HG03135 (cell line): Measurements from ENCODE around the gene COBL.

ENCODE experiments used
- ATAC-seq: cut with Tn5 transposase; IDR thresholded peaks from one replicate; pipeline ENCODE4 v1.9.1; 2021; ENCODE audit warnings: mild to moderate bottlenecking, moderate library complexity; ENCODE audit not compliant: unreplicated experiment

COBL gene

DNA sequence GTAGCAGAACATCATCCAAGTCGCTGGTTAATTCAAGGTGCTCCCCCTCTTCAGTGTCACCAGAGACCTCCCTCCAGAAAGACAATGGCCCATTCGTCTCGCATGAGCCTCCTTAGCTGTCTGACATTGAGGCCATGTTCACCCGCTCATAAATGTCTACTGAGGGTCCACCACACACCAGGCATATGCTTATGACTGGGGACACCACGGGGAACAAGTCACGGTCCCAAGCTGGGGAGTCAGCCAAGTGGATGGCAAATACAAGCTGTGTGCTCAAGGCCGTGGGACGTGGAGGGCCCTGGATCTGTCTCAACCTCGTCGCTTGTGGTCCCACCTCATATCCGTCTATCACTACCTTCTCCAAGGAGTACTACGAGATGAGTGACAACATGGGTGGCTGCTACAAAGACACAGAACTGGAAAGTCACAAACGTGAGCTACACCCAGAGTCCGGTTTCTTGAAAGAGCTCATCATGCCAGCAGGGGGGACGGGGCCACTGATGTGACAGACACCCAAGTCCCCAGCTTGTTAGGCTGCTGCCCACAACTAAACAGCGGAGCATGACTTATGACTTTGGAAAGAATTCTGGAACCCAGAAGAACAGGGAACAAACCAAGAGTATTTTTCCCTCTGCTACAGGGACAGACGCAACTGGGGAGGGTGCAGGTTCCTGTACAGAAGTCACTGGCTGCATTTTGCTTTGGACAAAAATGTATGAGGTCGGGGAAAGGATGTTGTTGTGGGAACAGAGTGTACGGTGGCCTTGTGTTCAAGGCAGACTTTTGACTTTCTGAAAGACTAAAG is 189.6 kb downstream of the COBL start:
- ATAC-seq, result no peak

DNA sequence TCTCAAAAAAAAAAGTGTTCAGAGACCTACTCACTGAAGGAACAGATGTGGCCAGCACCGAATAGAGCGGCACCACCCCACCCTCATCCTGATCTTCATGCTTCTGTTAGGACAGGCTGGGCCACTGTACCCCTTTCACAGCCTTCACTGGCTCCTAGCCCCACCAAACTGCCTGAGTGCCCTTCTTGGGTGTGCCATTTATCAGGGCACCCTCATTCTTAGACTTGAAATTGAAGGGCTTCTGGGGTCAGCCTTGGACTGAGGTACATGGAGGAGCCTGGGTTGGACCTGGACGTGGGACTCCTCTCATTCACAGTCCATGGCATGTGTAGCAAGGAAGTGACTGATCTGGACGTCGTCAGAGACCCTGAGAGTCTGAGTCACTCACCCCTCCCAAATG is 190.3 kb downstream of the COBL start:
- no peak for ATAC-seq

DNA sequence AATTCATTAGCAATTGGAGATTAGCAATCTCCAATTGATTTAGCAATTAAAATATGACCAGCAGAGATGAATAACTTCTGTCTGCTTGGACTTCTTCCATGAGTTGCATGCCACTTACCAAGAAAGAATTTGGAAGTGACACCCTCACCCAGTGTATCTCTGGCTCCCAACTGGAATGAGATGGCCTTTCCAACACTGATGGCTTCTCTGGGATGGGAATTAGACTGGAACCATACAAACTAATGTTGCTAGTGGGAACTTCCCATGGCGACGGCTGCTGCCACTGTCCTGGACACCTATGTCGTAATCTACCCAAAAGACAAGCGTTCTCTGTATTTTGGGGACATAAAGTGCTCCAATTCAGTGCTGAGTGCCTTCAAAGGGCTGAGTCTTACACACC is 192.3 kb downstream of the COBL start:
- ATAC-seq, result no peak

DNA sequence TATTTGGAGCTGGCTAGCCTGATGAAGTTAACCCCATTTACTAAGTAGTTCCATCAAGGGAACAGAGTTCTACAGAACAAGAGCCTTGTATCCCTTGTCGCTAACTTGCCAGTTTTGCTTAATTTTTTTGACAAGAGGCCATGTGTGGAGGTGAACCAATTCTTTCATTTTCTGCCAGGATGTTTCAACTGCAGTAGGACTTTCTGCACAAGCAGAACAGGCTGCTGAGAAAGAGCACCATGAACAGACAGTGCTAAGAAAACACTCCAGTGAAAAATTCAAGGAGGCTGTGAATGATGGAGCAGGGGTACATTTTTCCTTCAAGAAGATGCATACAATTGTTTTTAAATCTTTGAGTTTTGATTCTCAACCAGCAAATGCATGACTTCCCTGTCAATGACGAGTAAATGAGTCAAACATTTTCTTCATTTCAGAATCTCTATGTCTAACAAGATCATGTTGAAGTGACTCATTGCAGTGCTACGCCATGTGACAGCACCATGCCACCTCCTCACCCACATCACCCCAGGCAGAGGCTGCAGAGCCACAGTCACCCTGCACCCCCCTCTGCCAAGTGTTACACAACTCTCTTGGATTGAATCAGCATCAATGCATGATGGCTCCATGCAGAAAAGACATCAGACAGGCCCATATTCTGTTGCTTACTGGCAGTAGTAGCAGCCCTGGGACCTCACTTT is 193.1 kb downstream of the COBL start:
- no peak for ATAC-seq

DNA sequence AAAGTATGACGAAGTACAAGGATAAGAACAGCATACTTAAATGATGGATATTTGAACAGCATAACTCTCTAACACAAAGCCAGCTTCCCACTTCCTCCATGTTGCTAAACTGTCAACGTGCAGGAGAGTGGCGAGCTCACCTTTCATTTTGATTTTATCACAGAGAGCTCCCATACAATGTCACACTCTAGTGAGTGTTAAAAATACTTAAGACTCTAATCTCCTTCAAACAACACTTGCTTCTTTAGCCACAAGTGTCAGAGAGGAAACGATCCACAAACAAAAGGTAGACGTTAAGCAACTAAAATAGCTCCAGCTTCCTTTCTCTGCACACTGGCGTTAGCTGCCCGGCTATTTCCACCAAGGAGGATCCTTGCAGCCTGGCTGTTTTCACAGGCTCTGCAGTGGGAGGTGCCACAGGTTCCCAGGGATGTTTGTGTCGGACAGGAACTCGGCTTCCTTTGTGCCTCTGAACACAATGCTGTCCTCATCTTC is 194.6 kb downstream of the COBL start:
- ATAC-seq, result no peak

DNA sequence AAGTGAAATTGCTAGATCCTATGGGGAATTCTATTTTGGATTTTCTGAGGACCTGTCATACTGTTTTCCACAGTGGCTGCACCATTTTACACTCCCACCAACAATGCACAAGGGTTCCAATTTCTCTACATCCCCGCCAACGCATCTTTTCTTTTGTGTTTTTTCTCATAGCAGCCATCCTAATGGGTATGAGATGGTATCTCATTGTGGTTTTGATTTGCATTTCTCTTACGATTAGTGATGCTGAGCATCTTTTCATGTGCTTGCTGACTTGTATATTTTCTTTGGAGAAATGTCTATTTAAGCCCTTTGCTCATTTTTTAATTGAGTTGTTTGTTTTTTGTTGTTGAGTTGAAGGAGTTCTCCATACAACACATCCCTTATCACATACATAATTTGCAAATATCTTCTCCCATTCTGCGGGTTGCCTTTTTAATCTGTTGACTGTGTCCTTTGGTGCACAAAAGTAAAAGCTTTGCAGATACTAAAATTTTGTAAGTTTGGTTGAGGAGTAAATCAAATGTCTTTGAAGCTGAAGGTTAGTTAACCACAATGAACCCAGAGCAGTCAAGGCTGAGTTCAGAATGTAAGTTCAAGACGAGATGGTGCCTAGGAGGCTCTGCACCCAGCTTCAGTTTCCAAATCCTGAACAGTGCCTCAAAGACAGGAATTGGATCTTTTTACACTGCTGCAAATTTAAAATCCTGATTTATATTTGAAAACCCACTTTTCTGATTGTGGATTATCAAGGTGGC is 195.4 kb downstream of the COBL start:
- no peak for ATAC-seq

DNA sequence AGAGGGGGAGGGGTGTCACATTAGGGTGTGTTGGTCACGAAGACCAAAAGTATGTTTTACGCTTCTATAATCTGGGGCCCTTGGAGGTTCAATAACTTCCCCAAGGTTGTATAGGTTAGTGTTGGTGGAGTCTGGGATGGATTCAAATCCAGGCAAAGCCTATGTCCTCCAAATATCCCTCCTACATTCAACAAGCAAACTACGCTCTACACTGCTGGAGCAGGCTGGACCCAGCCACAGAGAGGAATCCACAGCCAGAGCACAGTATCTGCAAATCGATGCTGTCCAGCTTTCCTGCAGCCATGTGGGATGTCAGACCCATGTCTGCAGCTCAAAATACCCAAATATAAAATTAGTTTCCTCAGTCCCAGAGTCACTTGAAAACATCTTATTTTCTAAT is 198.0 kb downstream of the COBL start:
- no peak for ATAC-seq

DNA sequence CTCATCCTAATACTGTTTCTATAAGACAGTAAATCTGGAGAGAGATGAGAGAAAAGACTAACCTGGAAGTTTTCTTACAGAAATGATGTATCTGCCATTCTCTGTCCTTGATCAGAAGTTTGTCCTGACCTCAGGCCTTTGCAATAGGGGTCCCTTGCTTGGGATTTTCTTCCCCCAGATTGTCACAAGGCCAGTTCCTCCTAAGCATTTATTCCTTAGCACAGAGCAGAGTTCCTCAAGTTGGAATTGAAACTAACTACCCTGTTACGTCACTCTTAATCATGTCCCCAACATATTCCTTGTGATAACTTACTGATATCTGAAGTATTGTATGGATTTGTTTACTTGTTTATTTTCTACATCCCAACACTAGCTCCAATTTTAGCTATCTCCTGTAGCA is 202.1 kb downstream of the COBL start:
- no peak for ATAC-seq

DNA sequence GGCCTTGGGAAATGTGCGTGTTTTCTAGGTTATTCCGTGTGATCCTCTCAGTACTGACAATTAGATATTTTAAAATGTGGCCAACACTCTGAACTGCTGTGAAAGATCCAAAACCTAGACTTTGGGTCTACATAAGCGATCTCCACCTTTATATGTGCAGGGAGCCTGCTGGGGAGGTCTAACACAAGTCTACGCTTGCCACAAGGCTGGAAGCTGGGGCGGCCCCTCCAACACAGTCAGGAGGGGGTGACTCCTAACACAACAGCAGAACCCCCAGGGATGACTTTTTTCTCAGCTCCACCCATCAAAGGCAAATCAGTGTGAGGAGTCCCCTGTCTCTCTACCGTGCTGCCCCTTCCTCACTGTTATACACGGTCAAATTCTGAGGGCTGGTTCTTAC is 202.6 kb downstream of the COBL start:
- no peak for ATAC-seq

DNA sequence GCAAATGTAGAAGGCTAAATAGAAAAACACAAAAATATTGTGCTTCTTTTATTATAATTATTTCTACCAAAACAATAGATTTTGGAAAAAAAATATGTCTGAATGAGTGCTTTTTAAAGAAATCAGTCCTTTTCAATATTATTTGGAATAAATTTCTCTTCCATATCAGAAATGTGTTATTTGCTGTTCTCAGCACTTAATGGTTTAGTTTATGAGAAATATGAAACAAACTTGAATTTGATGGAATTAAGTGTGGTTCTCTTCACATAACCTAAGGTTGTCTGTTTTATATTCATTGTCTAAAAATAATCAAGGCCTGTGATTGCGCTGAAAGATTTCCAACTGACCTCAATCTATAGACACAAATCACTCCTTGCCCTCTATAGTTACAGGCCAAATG is 203.0 kb downstream of the COBL start:
- ATAC-seq, result no peak

DNA sequence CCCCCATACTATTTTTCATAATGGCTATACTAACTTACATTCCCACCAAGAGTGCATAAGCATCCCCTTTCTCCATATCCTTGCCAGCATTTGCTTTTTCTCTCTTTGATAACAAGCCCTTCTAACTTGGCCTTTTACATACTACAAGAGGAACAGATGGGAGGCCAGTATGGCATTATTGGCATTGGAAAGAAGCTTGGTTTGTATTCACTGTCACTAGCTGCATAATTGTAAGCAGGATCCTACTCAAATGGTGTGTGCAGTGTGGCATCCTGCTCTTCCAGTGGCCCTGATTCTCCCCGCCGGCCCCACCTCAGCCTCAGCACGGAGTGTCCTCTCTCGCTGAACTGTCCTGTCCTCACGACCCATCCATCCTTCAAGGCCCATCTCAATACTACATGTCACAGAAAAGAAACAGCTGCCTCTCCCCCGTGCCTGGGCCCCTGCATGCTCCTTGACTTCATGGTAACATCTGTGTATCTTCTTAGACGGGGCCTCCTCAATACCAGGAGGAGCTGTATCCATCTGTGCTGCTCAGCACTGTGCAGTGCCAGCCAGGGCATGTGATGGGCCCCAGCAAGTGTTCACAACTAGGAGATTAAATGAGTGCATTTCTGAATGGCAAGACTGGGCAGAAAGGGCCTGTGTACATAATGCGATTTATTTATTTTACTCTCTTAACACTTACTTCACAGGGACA is 205.2 kb downstream of the COBL start:
- no peak for ATAC-seq

DNA sequence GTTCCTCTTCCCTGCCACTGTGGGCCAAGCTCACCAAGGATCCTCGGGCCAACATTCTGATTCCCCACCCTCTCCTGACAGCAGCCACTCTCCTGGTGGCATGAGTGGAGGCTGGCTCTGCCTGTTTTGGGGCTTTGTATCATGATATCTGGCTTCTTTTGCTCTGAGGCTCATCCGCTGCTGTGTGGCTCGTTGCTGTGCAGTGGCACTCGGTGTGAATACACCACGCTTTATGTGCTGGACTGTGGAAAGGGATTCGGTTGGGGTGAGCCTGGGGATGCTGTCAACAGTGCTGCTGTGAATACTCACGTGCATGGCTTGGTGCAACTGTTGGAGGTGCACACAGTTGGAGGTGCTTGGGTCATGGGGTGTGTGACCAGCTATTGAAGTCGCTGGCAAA is 208.5 kb downstream of the COBL start:
- no peak for ATAC-seq

DNA sequence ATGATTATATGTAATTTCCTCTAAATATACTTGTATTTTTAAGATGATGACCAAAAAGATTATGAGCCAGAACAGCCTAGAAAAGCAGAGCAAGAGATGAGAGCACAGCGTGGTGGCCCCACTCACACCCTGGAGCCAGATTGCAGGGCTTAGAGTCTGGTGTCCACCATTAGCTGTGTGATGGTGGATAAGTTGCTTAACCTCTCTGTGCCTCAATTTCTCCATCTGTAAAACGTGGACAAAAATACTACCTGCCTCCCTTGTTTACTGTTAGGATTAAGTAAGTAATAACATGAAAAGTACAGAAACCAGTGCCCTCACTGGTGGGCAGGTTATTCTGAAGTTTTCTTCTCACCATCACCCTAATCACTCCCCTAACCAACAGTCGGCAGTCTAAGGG is 212.3 kb downstream of the COBL start:
- ATAC-seq, result no peak

DNA sequence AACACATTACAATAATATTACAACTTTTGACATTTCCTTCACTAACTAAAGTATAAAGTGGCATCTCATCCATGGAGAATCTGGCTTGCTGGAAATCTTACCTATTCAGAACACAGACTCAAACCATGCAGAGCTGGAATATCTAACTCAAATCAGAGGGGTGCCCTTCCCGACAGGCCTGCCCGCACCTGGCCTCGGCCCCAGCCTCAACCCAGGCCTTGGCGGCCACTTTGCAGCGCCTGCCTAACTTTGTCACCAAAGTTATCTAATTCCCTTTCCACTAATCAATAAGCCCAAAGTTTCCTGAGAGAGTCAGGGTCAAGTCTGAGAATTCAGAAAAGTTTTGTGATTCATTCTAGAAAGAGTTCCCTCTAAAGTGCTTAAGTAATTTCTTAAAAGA is 212.9 kb downstream of the COBL start:
- no peak for ATAC-seq

DNA sequence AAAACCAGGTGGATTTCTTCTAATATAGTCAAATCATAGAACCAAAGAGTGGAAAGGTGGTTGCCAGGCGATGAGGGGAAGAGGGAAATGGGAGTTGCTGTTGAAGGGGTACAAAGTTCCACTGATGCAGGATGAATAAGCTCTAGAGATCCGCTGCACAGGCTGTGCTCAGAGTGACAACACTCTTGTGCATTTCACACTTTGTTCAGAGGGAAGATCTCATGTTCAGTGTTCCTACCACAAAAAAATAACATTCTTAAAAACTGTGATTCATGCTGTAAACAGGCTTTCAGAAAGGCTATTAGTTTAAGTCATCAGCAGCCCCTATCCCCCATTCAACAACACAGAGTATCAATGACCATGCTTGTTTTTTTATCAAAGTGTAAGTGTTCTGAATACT is 213.8 kb downstream of the COBL start:
- ATAC-seq, result no peak

DNA sequence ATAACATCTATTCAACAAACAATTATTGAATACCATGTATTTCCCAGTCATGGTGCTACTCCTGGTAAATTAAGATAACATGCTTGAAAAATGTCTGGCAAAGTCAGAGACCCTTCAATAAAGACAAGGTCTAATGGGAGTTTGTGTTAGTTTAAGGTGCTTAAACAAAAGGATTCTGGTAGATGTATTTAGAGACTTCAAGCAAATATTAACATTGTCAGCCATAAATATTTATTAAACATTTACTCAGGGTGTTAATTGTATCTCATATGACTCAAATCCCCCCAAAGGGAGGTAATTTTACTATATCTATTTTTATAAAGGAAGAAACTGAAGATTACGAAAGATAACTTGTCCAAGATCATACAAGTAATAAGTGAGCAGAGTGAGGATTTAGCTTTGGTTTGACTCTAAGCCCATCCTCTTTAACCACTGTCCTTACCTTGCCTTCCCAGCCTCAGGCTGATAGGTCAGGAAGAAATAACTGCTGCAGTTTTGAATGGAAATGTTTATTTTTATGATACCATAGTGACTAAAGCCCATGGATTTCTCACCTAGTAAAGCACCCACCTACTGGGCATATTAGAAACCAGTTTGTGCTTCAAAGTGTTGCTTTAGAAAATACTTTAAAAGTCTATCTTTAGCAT is 215.4 kb downstream of the COBL start:
- no peak for ATAC-seq

DNA sequence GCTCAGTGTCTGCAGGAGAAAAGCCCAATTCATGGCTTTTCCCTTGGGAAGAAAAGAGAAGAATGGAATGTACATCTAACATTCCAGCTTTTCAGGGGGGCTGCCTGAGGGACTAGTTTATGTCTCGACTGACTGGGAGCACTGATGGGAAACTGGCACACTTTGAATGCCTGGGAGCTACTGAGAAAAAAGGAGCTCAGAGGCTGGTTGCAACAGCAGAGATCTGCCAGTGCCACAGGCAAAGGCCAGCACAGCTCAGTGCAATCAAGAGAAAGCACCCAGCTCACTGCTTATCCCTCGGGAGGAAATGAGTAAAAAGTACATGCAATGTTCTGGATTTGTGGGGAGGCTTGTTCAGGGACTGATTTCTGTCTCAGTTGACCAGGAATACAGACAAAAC is 226.2 kb downstream of the COBL start:
- no peak for ATAC-seq

DNA sequence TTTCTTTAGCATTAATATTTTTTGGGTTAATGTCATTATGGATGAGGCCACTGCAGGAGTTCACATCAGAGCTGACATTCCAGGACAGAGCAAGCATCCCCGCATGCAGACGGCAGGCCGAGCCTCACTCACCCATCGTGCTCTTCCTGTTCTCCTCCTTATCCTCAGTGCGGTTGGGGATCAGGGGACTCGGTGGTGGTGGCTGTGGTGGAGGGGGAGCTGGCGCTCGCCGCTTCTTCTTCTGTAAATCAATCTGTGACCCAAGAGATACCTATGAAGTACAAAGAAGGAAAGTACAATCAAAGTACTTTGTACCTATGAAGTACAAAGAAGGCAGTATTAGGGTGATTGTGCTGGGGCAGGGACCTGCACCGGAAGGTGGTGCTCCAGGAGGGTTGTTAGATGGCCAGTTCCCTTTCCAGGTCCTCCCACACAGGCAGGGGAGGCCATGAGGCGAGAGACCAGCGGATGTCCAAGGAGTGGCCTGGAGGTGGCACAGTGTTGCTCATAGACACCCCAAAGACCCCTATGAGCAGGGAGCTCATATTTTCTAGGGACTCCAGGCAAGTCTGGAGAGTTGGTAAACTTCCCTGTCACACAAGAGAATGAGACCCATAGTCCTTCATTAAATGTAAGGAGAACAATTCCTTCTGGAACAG is 231.4 kb downstream of the COBL start:
- no peak for ATAC-seq

DNA sequence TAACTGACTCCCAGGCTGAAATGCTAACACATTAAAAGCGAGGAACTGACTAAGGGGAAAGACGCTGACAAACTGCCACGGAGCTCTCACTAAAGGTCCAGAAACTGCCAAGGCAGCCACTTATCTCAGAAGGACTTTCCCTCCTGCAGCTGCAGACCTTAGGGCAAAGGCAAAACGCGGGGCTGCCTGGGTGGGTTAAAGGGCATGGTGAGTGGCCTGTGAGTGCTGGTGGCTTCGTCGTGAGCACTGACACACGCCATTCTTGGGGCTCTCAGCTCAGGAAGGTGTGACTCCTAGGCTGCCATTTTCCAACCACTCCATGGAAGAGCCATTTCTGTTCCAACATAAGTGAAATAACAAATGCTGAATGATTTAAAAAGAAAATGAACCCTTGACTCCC is 232.5 kb downstream of the COBL start:
- no peak for ATAC-seq

DNA sequence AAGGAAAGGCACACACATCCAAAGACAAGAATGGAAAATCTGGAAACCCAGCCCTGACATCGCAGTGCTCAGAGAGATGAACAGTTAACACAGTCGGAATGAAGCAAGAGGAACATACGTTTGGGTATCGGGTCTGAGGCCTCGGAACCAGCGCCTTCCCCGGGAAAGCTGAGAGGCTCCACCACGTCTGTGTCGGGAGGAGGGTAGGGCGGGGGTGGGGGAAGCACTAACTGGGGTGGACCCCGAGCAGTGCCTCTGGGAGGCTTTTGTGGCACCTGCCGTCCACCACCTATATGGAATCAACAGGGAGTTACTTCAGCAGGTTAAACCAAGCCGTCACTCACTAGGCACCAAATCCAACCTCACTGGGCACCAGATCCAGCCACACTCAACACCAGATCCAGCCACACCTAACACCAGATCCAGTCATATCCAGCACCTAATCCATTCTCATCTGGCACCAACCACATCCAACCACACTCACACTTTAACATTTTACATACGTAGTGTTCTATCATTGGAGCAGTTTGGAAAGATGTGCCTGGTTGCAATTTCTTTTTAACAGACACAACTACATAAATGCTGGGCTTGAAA is 233.6 kb downstream of the COBL start:
- no peak for ATAC-seq
